HEK293 (cell line): ENCODE results near the gene SLC17A9.

Experiments
- CTCF ChIA-PET: fragments of 350-600 bp; formaldehyde crosslinking; extraction: SDS; loops from one replicate; lab custom pipeline; 2021; ENCODE audit warnings: antibody characterized with exemption; lab: Yijun Ruan, JAX
- POLR2A ChIA-PET: fragments of 300-600 bp; formaldehyde crosslinking; extraction: SDS; loops from one replicate; lab custom pipeline; 2020; ENCODE audit warnings: antibody characterized with exemption, inconsistent platforms; lab: Yijun Ruan, JAX
- H3K27ac ChIP-seq: fragments of 200-500 bp; sonication (Bioruptor generic); 2 replicates; pipeline ENCODE4 v1.5.1; 2014; ENCODE audit warnings: low read depth, low read length, control low read depth, inconsistent platforms; ENCODE audit errors: extremely low read depth
- H3K36me3 ChIP-seq, 2 experiments: fragments of 200-500 bp in 1 of 2; sonication (Bioruptor generic) in 1 of 2; 1 replicate in 1 of 2; 2 replicates in 1 of 2; pipeline ENCODE4 v1.5.1; 2014 to 2017; ENCODE audit warnings: inconsistent platforms in 2 of 2, low read length in 2 of 2; ENCODE audit not compliant: control insufficient read depth in 2 of 2, insufficient read depth in 1 of 2
- H3K4me1 ChIP-seq: fragments of 200-500 bp; sonication (Bioruptor generic); 2 replicates; pipeline ENCODE4 v1.5.1; 2014; ENCODE audit warnings: mild to moderate bottlenecking, low read length, inconsistent platforms; ENCODE audit not compliant: control insufficient read depth, insufficient read depth
- H3K4me3 ChIP-seq: 2 replicates; pipeline ENCODE4 v1.5.1; 2011; ENCODE audit warnings: low read depth, mild to moderate bottlenecking, control low read depth, low read length, moderate library complexity
- H3K9me3 ChIP-seq: fragments of 200-500 bp; sonication (Bioruptor generic); 2 replicates; pipeline ENCODE4 v1.5.1; 2014; ENCODE audit warnings: low read depth, low read length, inconsistent platforms; ENCODE audit not compliant: control insufficient read depth, insufficient read depth
- GLIS1 ChIP-seq: fragments of 450-650 bp; formaldehyde crosslinking; IDR thresholded peaks from 2 replicates; pipeline ENCODE4 v1.5.1; 2016; ENCODE audit warnings: missing biosample characterization, missing genetic modification characterization
- GLIS2 ChIP-seq: fragments of 450-650 bp; formaldehyde crosslinking; IDR thresholded peaks from 2 replicates; pipeline ENCODE4 v1.5.1; 2016; ENCODE audit warnings: missing biosample characterization, missing genetic modification characterization
- HOXC10 ChIP-seq: sonication (generic); formaldehyde crosslinking; IDR thresholded peaks from 2 replicates; pipeline ENCODE4 v1.8.1; 2023; ENCODE audit warnings: mild to moderate bottlenecking, missing genetic modification reagents
- KLF1 ChIP-seq: fragments of 450-650 bp; formaldehyde crosslinking; IDR thresholded peaks from 2 replicates; pipeline ENCODE4 v1.5.1; 2016; ENCODE audit warnings: missing biosample characterization, missing genetic modification characterization
- RBAK ChIP-seq: fragments of 450-650 bp; formaldehyde crosslinking; IDR thresholded peaks from 2 replicates; pipeline ENCODE4 v1.5.1; 2016; ENCODE audit warnings: missing biosample characterization, missing genetic modification characterization
- SCRT2 ChIP-seq: fragments of 450-650 bp; formaldehyde crosslinking; IDR thresholded peaks from 2 replicates; pipeline ENCODE4 v1.5.1; 2016; ENCODE audit warnings: missing biosample characterization, missing genetic modification characterization
- ZBTB17 ChIP-seq: fragments of 450-650 bp; formaldehyde crosslinking; IDR thresholded peaks from 2 replicates; pipeline ENCODE4 v1.5.1; 2016; ENCODE audit warnings: missing biosample characterization, missing genetic modification characterization
- ZBTB20 ChIP-seq: fragments of 450-650 bp; formaldehyde crosslinking; IDR thresholded peaks from 2 replicates; pipeline ENCODE4 v1.5.1; 2016; ENCODE audit warnings: missing biosample characterization, missing genetic modification characterization
- ZFP3 ChIP-seq: fragments of 450-650 bp; formaldehyde crosslinking; IDR thresholded peaks from 2 replicates; pipeline ENCODE4 v1.5.1; 2016; ENCODE audit warnings: low read depth, missing biosample characterization, missing genetic modification characterization
- ZNF155 ChIP-seq: fragments of 450-650 bp; formaldehyde crosslinking; IDR thresholded peaks from 2 replicates; pipeline ENCODE4 v1.5.1; 2016; ENCODE audit warnings: missing biosample characterization, missing genetic modification characterization
- ZNF174 ChIP-seq: fragments of 450-650 bp; formaldehyde crosslinking; IDR thresholded peaks from 2 replicates; pipeline ENCODE4 v1.5.0; 2017; ENCODE audit warnings: missing biosample characterization, mild to moderate bottlenecking, missing genetic modification characterization
- ZNF211 ChIP-seq: fragments of 450-650 bp; formaldehyde crosslinking; IDR thresholded peaks from 2 replicates; pipeline ENCODE4 v1.5.1; 2016; ENCODE audit warnings: low read depth, missing biosample characterization, missing genetic modification characterization
- ZNF324 ChIP-seq: fragments of 450-650 bp; formaldehyde crosslinking; IDR thresholded peaks from 2 replicates; pipeline ENCODE4 v1.5.1; 2016; ENCODE audit warnings: missing biosample characterization, missing genetic modification characterization
- ZNF391 ChIP-seq: fragments of 450-650 bp; formaldehyde crosslinking; IDR thresholded peaks from 2 replicates; pipeline ENCODE4 v1.5.1; 2016; ENCODE audit warnings: low read depth, missing biosample characterization, missing genetic modification characterization, borderline replicate concordance
- ZNF394 ChIP-seq: fragments of 450-650 bp; formaldehyde crosslinking; IDR thresholded peaks from 2 replicates; pipeline ENCODE4 v1.5.1; 2016; ENCODE audit warnings: missing biosample characterization, missing genetic modification characterization, mild to moderate bottlenecking, moderate library complexity, borderline replicate concordance
- ZNF529 ChIP-seq: fragments of 450-650 bp; formaldehyde crosslinking; IDR thresholded peaks from 2 replicates; pipeline ENCODE4 v1.5.1; 2017; ENCODE audit warnings: missing genetic modification characterization, missing biosample characterization; ENCODE audit not compliant: insufficient replicate concordance
- ZNF548 ChIP-seq: fragments of 450-650 bp; formaldehyde crosslinking; IDR thresholded peaks from 2 replicates; pipeline ENCODE4 v1.5.1; 2016; ENCODE audit warnings: missing biosample characterization, missing genetic modification characterization
- ZNF596 ChIP-seq: fragments of 450-650 bp; IDR thresholded peaks from 2 replicates; pipeline ENCODE4 v1.5.0; 2018; ENCODE audit warnings: missing biosample characterization, mild to moderate bottlenecking, missing genetic modification characterization, moderate library complexity
- ZNF837 ChIP-seq: fragments of 450-650 bp; formaldehyde crosslinking; IDR thresholded peaks from 2 replicates; pipeline ENCODE4 v1.5.1; 2016; ENCODE audit warnings: missing biosample characterization, missing genetic modification characterization
- TF ChIP-seq, protein P1 (sequence below): fragments of 450-650 bp; formaldehyde crosslinking; IDR thresholded peaks from 2 replicates; pipeline ENCODE4 v1.5.1; 2017; ENCODE audit warnings: missing biosample characterization, missing genetic modification characterization
- TF ChIP-seq, protein P2 (sequence below): fragments of 450-650 bp; formaldehyde crosslinking; IDR thresholded peaks from 2 replicates; pipeline ENCODE4 v1.5.1; 2016; ENCODE audit warnings: missing biosample characterization, missing genetic modification characterization
- TF ChIP-seq, protein P3 (sequence below): fragments of 450-650 bp; formaldehyde crosslinking; IDR thresholded peaks from 2 replicates; pipeline ENCODE4 v1.5.1; 2016; ENCODE audit warnings: missing biosample characterization, missing genetic modification characterization
- TF ChIP-seq, protein P4 (sequence below): fragments of 450-650 bp; formaldehyde crosslinking; IDR thresholded peaks from 2 replicates; pipeline ENCODE4 v1.5.1; 2017; ENCODE audit warnings: missing biosample characterization, missing genetic modification characterization

Gene SLC17A9, protein sequence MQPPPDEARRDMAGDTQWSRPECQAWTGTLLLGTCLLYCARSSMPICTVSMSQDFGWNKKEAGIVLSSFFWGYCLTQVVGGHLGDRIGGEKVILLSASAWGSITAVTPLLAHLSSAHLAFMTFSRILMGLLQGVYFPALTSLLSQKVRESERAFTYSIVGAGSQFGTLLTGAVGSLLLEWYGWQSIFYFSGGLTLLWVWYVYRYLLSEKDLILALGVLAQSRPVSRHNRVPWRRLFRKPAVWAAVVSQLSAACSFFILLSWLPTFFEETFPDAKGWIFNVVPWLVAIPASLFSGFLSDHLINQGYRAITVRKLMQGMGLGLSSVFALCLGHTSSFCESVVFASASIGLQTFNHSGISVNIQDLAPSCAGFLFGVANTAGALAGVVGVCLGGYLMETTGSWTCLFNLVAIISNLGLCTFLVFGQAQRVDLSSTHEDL

DNA sequence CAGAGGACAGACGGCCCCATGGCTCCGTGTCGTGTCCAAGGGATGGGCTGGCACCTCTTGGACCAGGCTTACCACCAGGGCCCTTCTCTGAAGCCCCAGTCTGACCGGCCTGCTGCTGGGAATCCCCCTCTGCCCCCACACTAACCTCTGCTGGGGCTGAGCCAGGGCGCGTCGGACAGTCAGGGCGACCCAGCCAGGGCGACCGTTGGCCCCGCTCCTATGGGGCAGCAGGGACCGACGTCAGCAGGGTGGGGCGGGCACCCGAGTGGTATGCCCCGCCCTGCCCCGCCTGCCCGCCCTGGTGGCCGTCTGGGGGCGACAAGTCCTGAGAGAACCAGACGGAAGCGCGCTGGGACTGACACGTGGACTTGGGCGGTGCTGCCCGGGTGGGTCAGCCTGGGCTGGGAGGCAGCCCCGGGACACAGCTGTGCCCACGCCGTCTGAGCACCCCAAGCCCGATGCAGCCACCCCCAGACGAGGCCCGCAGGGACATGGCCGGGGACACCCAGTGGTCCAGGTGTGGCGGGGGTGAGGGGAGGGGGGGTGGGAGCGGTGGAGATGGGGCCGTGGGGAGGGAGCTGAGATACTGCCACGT lies at the start of gene SLC17A9:
Gene SLC17A9 (plus strand): TSS at position 337 of the 595 bp plus-strand sequence. CDS start 122 bp downstream, at position 459.
- Histone ChIP-seq H3K4me3 (no peak within 1 kb of the TSS), H3K4me1 (no peaks in the 10 kb centered on the region), H3K36me3 (peaks cover 0 to 32% of the 10 kb centered on the region in 2 experiments; a peak in 1 of 3 replicates), H3K27ac (no peak within 1 kb of the TSS), H3K9me3 (no peaks in the 10 kb centered on the region)
- POLR2A ChIA-PET: no interaction called here
- no peak for TF ChIP-seq RBAK (tag by site-specific recombination)
- no peak for TF ChIP-seq ZNF837 (tag by site-specific recombination)
- TF ChIP-seq ZNF155: no peak
- TF ChIP-seq ZNF529 (tag by site-specific recombination): no peak
- TF ChIP-seq ZBTB17 (tag by site-specific recombination): no peak
- TF ChIP-seq, protein P1, sequence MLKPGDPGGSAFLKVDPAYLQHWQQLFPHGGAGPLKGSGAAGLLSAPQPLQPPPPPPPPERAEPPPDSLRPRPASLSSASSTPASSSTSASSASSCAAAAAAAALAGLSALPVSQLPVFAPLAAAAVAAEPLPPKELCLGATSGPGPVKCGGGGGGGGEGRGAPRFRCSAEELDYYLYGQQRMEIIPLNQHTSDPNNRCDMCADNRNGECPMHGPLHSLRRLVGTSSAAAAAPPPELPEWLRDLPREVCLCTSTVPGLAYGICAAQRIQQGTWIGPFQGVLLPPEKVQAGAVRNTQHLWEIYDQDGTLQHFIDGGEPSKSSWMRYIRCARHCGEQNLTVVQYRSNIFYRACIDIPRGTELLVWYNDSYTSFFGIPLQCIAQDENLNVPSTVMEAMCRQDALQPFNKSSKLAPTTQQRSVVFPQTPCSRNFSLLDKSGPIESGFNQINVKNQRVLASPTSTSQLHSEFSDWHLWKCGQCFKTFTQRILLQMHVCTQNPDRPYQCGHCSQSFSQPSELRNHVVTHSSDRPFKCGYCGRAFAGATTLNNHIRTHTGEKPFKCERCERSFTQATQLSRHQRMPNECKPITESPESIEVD (tag by site-specific recombination): no peak
- TF ChIP-seq KLF1 (tag by site-specific recombination): peak; percentile 71
- CTCF ChIA-PET: no interaction called here

DNA sequence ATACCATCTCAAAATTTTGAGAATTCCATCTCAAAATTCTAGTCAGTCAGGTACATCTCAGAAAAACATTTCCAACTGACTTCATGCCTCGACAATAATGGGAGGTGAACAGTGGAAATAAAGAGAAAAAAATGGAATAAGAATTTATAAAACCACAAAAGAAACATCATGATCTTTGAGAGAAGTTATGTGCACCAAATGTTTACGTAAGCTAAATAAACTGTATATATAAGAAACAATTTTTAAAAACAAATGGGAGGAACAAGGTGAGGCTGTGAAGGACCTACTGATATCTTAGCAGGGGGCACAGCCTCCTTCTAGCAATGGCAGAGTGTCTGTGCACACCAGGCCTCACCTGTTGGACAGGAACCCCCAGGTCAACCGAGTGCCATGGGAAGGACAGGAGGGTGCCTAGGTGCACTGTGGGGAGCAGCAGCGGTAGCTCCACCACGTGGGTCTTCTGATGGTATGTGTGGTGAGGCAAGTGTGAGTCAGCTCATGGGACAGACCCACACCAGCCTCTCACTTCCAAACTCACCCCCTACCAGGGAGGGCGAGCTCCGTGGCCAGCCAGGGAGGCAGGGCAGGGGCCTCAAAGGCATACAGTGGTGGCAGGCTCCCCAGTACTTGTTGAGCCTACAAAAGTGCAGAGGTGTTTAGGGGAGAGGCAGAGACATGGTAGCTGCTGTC lies 49.4 kb upstream of the SLC17A9 start:
- no peak overlapping the region for H3K4me3 ChIP-seq
- ChIA-PET POLR2A (no interaction called here), CTCF (interaction anchor here (0.8 to 6.5 kb wide), 4 partner anchors 18 to 106 kb away, joined by 3 to 33 read pairs (median 6); no protein-coding TSS in a partner anchor)
- H3K9me3 ChIP-seq: no peaks in the 10 kb centered on the region
- no peak overlapping the region for H3K27ac ChIP-seq
- no peaks in the 10 kb centered on the region; the same call in 1 of the 2 replicates for H3K4me1 ChIP-seq
- H3K36me3 ChIP-seq: peaks cover 16 to 71% of the 10 kb centered on the region in 2 experiments
- TF ChIP-seq ZNF548 (tag by site-specific recombination): no peak
- TF ChIP-seq ZNF391 (tag by site-specific recombination): no peak
- peak; percentile 81 for TF ChIP-seq SCRT2 (tag by site-specific recombination)
- TF ChIP-seq RBAK (tag by site-specific recombination): no peak
- TF ChIP-seq GLIS1 (tag by site-specific recombination): peak; percentile 95
- TF ChIP-seq, protein P2, sequence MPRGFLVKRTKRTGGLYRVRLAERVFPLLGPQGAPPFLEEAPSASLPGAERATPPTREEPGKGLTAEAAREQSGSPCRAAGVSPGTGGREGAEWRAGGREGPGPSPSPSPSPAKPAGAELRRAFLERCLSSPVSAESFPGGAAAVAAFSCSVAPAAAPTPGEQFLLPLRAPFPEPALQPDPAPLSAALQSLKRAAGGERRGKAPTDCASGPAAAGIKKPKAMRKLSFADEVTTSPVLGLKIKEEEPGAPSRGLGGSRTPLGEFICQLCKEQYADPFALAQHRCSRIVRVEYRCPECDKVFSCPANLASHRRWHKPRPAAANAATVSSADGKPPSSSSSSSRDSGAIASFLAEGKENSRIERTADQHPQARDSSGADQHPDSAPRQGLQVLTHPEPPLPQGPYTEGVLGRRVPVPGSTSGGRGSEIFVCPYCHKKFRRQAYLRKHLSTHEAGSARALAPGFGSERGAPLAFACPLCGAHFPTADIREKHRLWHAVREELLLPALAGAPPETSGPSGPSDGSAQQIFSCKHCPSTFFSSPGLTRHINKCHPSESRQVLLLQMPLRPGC (tag by site-specific recombination): peak; percentile 37; the same call in 1 of the 2 replicates
- no peak for TF ChIP-seq ZNF596
- TF ChIP-seq ZNF174 (tag by site-specific recombination): no peak
- no peak for TF ChIP-seq ZBTB20 (tag by site-specific recombination)
- peak; percentile 56 for TF ChIP-seq GLIS2
- TF ChIP-seq, protein P3, sequence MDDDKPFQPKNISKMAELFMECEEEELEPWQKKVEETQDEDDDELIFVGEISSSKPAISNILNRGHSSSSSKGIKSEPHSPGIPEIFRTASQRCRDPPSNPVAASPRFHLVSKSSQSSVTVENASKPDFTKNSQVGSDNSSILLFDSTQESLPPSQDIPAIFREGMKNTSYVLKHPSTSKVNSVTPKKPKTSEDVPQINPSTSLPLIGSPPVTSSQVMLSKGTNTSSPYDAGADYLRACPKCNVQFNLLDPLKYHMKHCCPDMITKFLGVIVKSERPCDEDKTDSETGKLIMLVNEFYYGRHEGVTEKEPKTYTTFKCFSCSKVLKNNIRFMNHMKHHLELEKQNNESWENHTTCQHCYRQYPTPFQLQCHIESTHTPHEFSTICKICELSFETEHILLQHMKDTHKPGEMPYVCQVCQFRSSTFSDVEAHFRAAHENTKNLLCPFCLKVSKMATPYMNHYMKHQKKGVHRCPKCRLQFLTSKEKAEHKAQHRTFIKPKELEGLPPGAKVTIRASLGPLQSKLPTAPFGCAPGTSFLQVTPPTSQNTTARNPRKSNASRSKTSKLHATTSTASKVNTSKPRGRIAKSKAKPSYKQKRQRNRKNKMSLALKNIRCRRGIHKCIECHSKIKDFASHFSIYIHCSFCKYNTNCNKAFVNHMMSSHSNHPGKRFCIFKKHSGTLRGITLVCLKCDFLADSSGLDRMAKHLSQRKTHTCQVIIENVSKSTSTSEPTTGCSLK: no peak
- no peak for TF ChIP-seq ZNF211 (tag by site-specific recombination)
- no peak for TF ChIP-seq HOXC10
- TF ChIP-seq ZFP3: no peak
- TF ChIP-seq, protein P4, sequence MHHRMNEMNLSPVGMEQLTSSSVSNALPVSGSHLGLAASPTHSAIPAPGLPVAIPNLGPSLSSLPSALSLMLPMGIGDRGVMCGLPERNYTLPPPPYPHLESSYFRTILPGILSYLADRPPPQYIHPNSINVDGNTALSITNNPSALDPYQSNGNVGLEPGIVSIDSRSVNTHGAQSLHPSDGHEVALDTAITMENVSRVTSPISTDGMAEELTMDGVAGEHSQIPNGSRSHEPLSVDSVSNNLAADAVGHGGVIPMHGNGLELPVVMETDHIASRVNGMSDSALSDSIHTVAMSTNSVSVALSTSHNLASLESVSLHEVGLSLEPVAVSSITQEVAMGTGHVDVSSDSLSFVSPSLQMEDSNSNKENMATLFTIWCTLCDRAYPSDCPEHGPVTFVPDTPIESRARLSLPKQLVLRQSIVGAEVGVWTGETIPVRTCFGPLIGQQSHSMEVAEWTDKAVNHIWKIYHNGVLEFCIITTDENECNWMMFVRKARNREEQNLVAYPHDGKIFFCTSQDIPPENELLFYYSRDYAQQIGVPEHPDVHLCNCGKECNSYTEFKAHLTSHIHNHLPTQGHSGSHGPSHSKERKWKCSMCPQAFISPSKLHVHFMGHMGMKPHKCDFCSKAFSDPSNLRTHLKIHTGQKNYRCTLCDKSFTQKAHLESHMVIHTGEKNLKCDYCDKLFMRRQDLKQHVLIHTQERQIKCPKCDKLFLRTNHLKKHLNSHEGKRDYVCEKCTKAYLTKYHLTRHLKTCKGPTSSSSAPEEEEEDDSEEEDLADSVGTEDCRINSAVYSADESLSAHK: no peak
- peak; percentile 41; the same call in 1 of the 2 replicates for TF ChIP-seq ZNF394 (tag by site-specific recombination)
- no peak for TF ChIP-seq ZNF324 (tag by site-specific recombination)
